Suprapubic skin (tissue), 4 donors: Measurements from ENCODE around the gene SMIM32.

Experiments
- CTCF ChIP-seq, 2 donors: fragments of 200-600 bp in 1 of 2; fragments of 450-650 bp in 1 of 2; sonication (generic) in 1 of 2; IDR thresholded peaks; one replicate each; pipeline ENCODE4 v1.5.1; 2016 to 2019; ENCODE audit warnings: antibody characterized with exemption in 2 of 2, mild to moderate bottlenecking in 1 of 2, moderate library complexity in 1 of 2
- EP300 ChIP-seq: sonication (generic); formaldehyde crosslinking; IDR thresholded peaks from one replicate; pipeline ENCODE4 v1.6.1; 2017; ENCODE audit warnings: antibody characterized with exemption
- POLR2A ChIP-seq, 2 donors: fragments of 450-650 bp; IDR thresholded peaks; one replicate each; pipeline ENCODE4 v1.6.1; 2017; ENCODE audit warnings: antibody characterized with exemption in 2 of 2, mild to moderate bottlenecking in 2 of 2, moderate library complexity in 2 of 2
- POLR2AphosphoS5 ChIP-seq, 3 donors: sonication (generic); formaldehyde crosslinking; IDR thresholded peaks; one replicate each; pipeline ENCODE4 v1.6.1; 2017; ENCODE audit warnings: antibody characterized with exemption in 3 of 3

- TF ChIP-seq CTCF (IDR thresholded peaks at IDR 0.05) (no peak), POLR2A (IDR thresholded peaks at IDR 0.05) (no peak), EP300 (no peak), POLR2AphosphoS5 (IDR thresholded peaks at IDR 0.05) (no peak)
Observed at GRCh38 chr5:136216230-136216629, 23.3 kb upstream of the SMIM32 start.
